ELF-1 (cell line): ENCODE results near the gene PARD3.
A peak's percentile ranks its signal among the peaks of the same experiment; 100 is the strongest.
"Not testable (repeated sequence)": the region's sequence is repeated elsewhere in the genome, so short reads cannot be mapped to it uniquely, and the experiment has no call there.

ENCODE experiments used
- DNase-seq: peaks from one replicate; pipeline ENCODE4 v3.0.0-alpha.2; 2016; ENCODE audit warnings: low read depth, low spot score

PARD3 gene

DNA sequence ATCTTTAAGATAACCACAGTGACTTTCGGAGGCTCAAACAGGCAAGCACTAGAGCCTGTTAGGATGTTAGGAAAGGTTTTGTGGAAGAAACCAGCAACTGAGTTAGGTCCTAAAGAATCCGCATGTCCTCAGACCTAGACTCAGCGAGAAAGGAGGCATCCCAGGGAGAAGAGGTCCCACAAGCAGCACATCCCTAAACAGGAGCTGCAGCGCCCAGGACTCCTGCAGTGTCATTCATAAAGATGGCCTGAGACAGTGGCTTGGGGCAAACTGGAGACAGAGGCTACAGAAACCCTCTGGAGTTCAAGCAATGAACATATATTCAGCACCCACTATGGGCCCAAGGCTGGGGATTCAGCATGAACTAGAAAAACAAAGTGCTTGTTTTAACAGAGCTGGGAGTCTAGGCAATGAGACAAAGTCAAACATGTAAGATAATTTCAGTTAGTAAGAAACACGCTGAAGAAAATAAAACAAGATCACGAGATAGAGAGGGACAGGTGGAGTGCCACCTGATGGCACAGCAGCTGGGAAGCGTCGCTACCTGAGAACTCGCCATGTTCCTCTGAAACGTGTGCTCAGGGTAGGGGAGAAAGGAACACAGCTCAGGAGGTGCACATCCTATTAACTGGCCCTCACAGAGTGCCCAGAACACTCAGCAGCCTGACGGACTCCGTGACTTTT lies 48.1 kb downstream of the PARD3 start:
- peak; percentile 51 for DNase-seq

DNA sequence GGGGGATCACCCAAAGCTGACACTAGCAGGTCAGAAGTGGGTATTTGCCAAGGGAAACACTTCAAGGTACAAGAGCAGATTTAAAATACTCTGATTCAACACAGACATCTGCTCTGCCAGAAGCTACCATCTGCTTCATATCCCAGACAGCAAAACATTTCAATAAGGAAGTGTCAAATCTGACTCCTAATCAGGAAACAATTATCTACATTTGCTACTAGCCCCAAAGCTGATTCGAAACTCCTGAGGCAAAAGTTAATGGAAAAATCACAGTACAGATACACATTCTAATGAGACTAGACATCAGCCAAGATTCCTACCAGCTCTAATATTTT lies 48.9 kb downstream of the PARD3 start:
- DNase-seq: no peak

DNA sequence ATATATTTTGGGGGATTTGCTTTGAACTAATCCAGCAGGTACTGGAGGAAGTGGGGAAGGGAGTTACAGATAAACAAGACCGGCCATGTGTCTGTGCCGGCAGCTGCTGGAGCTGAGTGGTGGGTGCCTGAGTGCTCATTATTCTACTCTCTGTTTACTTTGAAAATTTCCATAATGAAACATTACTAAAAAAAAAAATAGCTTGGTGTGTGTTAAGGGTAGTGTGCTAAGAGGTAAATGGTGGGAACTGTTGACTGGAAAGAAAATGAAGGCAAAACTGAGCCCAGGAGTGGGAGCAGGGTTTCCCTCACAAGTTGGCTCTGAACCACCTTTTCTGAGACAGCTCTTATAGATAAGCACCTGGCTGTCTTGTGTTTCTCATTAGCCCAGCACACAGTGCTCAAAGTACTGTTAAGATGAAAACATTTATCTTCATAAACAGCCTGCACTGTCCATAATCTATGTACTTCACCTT lies 50.6 kb downstream of the PARD3 start:
- DNase-seq: no peak

DNA sequence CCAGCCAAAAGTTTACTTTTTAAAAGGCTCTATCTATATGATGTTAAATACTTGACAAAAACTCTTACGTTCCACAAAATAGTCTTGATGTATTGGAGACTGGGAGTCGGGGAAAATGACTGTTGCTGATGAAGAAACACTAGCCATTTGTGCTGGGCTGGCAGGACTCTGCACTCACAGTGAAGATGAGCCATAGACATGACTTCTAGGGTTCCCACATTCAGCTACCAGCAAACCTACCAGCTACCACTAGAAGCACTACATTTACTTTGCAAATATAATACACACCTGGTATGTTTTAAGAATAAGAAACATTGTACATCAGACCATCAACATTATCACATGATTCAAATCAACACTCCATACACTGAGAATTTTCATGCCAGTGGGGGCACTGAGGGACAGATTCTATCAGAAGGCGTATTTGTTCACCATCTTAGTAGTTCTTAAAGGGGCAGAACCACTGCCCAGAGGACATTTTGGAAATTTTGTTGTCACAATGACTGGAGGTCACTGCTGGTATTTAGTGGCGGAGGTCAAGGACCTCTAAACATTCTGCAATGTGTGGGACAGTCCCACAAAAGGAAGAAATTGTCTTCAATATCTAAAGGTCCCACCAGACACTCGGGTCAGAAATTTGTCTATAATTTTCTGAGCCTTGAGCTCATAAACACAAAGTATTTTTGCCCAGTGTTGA lies 52.3 kb downstream of the PARD3 start:
- no peak for DNase-seq

DNA sequence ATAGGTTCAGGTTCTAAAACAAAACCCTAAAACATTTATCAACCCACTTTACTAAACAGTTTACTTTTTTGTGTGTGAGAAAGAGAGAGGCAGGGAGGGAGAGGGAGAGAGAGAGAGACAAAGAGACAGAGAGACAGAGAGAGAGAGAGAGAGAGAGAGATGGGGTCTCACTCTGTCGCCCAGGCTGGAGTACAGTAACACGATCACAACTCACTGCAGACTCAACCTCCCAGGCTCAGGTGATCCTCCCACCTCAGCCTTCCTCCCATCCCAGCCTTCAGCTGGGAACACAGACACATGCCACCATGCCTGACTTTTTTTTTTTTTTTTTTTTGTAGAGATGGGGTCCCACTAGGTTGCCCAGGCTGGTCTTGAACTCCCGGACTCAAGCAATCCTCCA lies 52.9 kb downstream of the PARD3 start:
- no peak for DNase-seq

DNA sequence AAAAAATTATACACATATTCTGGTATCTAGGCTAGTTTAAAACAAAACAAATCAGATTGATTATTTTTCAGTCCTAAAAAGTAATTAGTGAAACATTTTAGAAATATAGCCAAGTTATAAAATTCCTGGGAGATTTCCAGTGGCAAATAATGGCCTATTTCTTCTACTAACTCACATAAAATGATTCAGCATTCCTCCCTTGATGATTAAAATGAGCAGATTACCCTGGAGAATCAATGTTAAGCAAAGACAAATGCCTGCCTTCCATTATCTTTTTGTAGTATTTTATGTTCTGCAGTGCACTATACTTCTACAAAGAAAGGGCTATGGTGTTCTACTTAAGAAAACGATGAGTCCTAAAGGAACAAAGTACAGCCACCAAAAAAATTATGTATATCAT lies 53.6 kb downstream of the PARD3 start:
- DNase-seq: no peak

DNA sequence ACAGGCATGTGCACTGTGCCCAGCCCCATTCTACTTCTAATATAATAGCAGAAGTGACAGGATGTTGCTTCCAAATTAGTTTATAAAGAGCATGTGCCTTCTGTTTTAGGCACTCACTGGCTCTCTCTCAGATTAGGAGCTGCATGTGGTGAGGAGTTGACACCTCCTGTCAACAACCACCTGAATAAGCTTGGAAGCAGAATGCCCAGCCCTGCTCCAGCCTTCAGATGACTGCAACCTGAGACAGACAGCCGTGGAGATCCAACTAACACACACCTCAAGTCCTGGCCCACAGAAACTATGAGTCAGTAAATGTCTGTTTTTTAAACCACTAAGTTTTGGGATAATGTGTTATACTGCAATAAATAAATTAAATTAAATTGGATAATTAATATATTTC lies 54.5 kb downstream of the PARD3 start:
- no peak for DNase-seq

DNA sequence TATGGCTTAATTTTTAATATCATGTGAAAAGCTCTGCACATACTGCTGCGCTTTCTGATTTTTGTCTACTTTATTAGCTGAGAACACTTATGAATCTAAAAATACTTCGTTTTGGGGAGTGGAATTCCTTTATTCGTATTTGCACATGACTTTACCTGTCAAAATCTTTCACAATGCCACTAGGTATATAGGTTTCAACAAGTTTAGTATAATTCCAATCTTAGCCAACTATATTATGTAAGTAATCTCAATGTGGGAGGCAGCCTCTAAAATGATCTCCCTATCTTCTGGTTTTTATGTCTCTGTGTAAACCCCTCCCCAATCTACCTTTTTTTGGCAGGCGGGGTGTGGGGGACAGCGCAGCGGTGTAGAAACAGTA lies 55.3 kb downstream of the PARD3 start:
- no peak for DNase-seq

DNA sequence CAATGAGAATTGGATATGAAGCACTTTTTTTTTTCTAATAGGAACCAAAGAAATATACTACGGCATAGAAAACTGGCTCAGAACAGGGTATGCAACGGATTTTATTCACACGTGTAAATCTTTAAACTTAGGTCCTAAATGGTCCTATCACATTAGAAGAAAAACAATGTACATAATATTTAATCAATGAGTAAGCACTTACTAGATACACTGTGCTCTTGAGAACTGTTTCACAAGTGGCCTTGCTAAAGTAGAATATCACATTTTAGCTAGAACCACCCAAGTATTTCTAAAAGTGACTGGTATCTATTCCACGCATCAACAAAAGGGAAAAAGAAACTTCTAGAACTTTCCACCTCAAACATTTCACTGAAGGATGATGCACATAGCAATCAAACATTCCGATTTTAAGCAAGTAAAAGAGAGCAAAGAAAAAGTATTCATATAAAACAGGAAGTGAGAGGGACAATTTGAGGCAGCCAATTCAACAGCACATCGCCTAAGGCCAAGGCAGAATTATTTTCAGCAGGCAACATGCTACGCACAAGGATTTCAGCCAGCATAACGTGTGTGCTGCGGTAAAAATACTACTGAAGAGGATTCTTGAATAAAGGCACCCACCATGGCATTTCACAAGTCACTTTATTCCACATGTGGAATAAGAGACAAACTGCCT lies 55.8 kb downstream of the PARD3 start:
- DNase-seq: no peak

DNA sequence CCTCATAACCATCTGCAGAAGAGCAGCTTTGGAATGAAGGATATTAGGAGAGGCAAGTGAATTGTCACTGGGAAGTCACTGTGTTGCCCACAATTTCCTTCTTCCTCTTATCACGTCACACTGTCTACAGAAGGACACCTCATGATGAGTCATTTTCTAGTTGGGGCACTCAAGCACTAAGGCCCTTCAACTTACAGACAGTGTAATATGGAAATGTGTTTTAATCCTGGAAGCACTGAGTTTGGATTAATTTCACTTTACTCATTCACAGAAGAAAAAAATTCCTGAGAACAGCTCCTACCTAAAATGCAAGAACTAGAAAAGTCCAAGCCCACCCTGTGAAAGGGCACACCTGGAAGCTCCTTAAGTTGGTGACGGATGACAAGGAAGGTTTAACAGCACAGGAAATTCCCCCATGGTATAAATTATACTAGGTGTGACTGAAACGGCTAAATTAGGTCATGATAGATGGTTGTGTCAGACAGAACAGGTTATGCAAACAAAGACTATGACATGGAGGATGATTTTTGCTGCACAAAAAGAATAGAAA lies 56.6 kb downstream of the PARD3 start:
- no peak for DNase-seq

DNA sequence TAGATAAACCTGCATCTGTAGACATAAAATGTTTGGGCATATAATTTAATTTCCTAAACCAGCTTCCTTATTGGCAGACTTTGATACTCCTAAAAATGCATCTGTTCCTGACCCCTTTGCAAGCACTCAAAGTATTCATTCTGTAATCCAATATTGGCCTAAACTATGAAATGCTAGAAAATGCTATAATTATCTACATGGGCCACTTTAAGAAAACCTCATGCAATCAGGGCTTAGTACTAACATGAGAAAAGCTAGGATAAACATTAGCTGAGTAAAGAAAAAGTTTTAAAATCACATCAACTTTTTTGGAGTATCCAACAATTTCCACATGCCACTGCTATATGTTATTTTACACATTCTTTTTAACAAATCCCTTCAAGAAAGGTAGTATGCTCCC lies 57.2 kb downstream of the PARD3 start:
- no peak for DNase-seq

DNA sequence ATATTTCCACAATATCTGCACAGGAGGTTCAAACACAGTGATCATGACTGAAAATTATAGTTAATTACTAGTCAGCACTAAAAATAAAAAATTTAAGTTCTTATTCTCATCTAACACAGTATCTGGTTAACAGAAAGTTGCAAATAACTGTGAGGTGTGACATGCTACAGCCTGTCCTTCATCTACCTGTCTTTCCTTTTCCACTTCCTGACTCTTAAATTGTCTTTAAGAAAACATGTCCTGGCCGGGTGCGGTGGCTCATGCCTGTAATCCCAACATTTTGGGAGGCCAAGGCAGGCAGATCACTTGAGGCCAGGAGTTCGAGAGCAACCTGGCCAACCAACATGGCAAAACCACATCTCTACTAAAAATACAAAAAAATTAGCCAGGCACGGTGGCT lies 57.9 kb downstream of the PARD3 start:
- not testable (repeated sequence) for DNase-seq

DNA sequence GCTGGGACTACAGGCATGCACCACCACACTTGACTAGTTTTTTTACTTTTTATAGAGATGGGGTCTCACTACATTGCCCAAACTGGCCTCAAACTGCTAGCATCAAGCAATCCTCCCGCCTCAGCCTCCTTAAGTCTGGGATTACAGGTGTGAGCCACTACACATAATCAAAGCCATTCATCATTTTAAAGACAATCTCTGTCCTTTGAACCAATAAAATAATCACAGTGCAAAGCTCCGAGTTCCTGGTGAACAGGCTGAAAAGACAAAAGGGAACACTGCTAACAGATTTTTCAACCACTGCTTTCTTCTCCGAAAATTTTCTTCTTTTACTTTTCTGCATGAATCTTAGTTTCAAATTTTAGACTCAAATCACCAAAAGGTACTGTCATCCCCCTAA lies 58.5 kb downstream of the PARD3 start:
- DNase-seq: no peak

DNA sequence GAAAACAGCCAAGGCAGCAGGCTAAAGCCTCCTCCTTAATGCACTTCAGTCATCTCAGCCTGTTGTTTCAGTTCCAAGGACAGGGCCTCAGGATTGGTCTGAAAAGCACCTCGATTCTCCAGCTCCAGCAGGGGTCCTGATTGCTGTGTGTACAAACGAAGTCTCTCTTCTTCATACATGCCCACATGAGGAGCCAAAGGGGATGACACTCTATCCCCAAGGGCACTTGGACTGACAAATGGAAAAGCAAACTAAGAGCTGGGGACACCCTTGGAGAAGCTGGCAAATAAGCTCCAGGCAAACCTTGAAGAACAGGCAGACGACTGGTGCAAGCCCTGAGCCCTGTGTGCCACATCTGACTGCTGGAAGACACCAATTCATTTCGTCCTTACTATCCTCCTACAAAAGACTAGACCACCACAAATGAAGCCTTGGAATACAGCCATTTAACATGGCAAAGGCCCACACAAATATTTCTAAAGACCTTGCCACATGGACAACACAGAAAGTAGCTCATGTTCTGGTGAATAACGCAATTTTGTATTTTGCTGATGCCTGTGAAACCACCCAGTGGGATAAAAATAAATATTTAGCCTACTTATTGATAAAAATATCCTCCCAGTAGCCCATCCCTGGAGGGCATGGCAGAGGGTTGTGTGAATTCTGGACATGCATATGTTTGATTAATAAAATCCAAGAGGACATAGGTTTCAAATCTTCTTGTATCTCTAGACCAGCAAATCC lies 61.9 kb downstream of the PARD3 start:
- DNase-seq: no peak

DNA sequence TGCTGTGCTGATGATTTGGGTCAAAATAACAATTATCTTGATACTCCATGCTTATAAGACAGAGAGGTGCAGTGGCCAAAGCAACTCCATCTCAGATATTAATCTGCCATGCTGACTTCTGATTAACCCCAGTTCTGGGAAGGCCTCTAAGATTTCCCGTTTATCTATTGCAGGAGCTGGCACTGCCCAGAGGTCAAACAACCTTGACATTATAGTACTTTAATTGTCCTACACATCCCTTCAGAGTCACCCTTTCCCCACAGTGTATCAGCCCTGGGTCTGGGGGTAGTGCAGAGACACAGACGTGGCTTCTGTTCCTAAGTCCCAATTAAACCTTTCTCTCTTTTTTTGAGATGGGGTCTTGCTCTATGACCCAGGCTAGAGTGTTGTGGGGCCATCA lies 63.8 kb downstream of the PARD3 start:
- no peak for DNase-seq

DNA sequence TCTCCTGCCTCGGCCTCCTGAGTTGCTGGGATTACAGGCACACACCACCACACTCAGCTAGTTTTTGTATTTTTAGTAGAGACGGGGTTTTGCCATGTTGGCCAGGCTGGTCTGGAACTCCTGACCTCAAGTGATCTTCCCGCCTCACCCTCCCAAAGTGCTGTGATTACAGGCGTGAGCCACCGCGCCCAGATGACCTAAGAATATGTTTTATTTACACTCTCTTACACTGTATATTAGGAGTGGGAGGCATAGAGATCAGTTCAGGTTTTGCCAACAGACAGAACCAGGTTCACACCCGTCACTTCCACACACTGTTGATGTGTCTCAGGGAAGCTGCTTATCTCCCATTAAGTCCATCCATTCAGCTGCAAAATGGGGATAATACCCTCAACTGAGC lies 64.3 kb downstream of the PARD3 start:
- not testable (repeated sequence) for DNase-seq

DNA sequence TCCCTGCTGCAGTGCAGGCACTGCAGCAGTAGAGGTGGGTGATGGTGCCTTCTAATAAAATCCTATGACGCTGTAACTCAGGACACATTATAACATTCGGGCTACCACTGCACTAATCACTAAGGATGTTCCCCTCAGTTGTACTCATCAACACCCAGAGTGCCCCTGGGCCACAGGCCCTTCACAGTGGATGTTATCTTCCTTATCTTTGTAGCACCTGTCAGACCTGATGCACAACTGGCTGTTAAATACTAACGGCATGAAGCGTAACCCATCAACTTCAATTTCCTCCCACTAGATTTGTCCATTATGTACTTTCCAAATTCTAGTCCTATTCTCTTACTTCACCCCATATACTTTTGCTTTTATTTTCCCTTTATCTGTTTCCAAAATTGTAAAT lies 66.3 kb downstream of the PARD3 start:
- DNase-seq: no peak

DNA sequence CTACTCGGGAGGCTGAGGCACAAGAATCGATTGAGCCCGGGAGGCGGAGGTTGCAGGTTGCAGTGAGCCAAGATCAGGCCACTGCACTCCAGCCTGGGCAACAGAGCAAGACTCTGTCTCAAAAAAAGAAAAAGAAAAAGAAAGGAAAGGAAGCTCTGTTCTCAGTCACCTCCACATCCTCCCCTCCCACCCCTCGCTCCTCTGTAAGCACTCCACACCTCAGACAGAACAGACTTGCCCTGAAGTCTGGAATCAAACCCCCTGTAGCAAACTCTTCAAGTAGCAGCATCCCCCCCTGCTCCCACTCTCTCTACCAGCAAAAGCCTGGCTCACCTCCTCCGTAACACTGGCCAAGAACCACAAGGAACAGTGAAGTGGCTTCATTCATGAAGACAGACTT lies 66.7 kb downstream of the PARD3 start:
- DNase-seq: no peak

DNA sequence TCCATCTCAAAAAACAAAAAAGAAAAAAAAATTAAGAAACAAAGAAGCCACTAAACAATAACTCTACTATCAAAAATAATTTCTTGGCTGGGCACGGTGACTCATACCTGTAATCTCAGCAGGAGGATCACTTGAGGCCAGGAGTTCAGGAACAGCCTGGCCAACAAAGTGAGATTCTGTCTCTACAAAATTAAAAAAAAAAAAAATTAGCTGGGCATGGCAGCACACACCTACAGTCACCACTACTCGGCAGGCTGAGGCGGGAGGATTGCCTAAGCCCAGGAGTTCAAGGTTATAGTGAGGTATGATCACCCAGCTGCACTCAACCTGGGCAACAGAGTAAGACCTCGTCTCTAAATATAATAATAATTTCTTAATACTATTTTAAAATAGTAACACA lies 69.0 kb downstream of the PARD3 start:
- no peak for DNase-seq

DNA sequence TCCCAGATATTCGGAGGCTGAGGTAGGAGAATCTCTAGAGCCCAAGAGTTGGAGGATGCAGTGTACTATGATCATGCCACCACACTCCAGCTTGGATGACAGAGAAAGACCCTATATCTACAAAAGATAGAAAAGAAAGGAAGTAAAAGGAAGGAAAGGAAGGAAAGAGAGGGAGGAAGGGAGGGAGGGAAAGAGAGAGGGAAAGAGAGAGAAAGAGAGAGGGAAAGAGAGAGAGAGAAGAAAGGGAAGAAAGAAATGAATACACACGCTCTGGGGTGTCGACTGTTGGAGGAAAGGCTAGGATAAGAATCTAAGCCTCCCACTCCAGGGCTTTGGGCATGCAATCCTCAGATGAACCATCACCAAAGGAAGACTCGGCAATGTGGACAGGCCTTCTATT lies 69.9 kb downstream of the PARD3 start:
- DNase-seq: no peak

DNA sequence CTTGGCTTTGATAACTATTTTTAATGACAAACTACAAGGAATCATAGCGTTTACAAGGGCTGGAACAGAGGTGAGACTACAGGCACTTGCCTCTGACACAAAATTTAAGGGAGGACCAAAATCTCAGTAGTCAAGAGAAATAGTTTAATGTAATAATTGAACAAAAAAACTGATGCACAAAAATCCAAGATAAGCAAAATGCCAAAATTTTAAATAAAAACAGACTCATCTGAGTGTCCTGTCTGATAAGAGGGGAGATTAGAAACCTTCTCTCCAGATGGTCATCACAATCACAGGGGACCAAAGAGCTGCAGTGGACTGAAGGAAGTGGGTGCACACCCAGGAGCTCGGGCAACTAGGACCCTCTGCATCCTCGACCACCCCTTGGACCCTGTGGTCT lies 70.5 kb downstream of the PARD3 start:
- DNase-seq: no peak

DNA sequence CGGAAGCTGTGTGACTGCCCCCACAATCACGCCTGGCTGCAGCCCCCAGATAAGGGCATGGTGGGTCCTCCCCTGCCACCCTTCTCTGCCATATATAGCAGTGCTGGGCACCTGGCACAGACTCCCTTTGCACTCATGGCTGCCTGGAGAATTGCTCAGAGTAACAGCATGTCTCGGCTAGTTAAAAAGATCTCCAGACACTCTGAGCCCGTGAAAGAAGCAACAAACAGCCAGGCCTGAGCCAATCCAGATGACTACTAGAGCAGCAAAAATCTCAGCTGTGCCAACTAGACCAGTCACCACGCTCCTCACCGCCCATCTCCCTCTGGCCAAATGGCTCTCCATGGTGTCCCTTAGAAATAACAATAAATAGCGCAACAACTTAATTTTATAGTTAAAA lies 71.3 kb downstream of the PARD3 start:
- DNase-seq: no peak
